Femur (tissue), 1 donor: ENCODE measurements around the gene BCAR3.
"Not testable (repeated sequence)": the region's sequence is repeated elsewhere in the genome, so short reads cannot be mapped to it uniquely, and the experiment has no call there.

ENCODE experiments used
- DNase-seq: peaks from one replicate; pipeline ENCODE4 v3.0.0-alpha.2; 2017

BCAR3 gene

GRCh38 chr1:93574511-93574910 is 107.1 kb downstream of the BCAR3 start:
- DNase-seq = no peak

GRCh38 chr1:93573940-93574469 is 107.6 kb downstream of the BCAR3 start:
- DNase-seq = no peak

- DNase-seq = no peak
Observed at GRCh38 chr1:93571623-93572310, 109.9 kb downstream of the BCAR3 start.

GRCh38 chr1:93569489-93569888 is 112.1 kb downstream of the BCAR3 start:
- DNase-seq = no peak

- DNase-seq = no peak
Observed at GRCh38 chr1:93567255-93567918, 114.2 kb downstream of the BCAR3 start.

GRCh38 chr1:93566227-93566626 is 115.4 kb downstream of the BCAR3 start:
- no peak for DNase-seq

- DNase-seq = peak; percentile 56
Observed at GRCh38 chr1:93565496-93566206, 116.0 kb downstream of the BCAR3 start.

- DNase-seq = no peak
Observed at GRCh38 chr1:93559695-93560094, 121.9 kb downstream of the BCAR3 start.

GRCh38 chr1:93559045-93559444 is 122.6 kb downstream of the BCAR3 start:
- DNase-seq = no peak

GRCh38 chr1:93556291-93556690 is 125.3 kb downstream of the BCAR3 start:
- DNase-seq = no peak

- DNase-seq = no peak
Observed at GRCh38 chr1:93554883-93555872, 126.5 kb downstream of the BCAR3 start.

- DNase-seq = not testable (repeated sequence)
Observed at GRCh38 chr1:93553886-93554490, 127.6 kb downstream of the BCAR3 start.

GRCh38 chr1:93552741-93553455 is 128.7 kb downstream of the BCAR3 start:
- no peak for DNase-seq

GRCh38 chr1:93549811-93550210 is 131.8 kb downstream of the BCAR3 start:
- DNase-seq = no peak

GRCh38 chr1:93549131-93549530 is 132.5 kb downstream of the BCAR3 start:
- no peak for DNase-seq

GRCh38 chr1:93546162-93546863 is 135.3 kb downstream of the BCAR3 start:
- DNase-seq = no peak

GRCh38 chr1:93542398-93542797 is 139.2 kb downstream of the BCAR3 start:
- no peak for DNase-seq

- DNase-seq = no peak
Observed at GRCh38 chr1:93541045-93541444, 140.6 kb downstream of the BCAR3 start.

GRCh38 chr1:93537924-93538323 is 143.7 kb downstream of the BCAR3 start:
- DNase-seq = no peak

- no peak for DNase-seq
Observed at GRCh38 chr1:93537396-93537795, 144.2 kb downstream of the BCAR3 start.

GRCh38 chr1:93533677-93534076 is 148.0 kb downstream of the BCAR3 start:
- DNase-seq = no peak
